Neural progenitor cell (in vitro differentiated cells): ENCODE results near the gene LMAN2. TPM values are rescaled to one million over a fixed set of nuclear protein-coding genes. Genes with fewer than 3 reads are reported as not detected.
A peak's percentile ranks its signal among the peaks of the same experiment; 100 is the strongest.

Experiments
- DNase-seq: peaks from one replicate; pipeline ENCODE4 v3.0.0-alpha.2; 2016; ENCODE audit warnings: low spot score
- H2AFZ ChIP-seq: fragments of 200-600 bp; sonication (generic); replicated peaks from 2 replicates; pipeline ENCODE4 v1.6.1; 2016; ENCODE audit warnings: antibody characterized with exemption
- H3F3A ChIP-seq: fragments of 200-600 bp; sonication (generic); 2 replicates; pipeline ENCODE4 v1.6.1; 2016; ENCODE audit warnings: antibody characterized with exemption, low read depth
- H3K27ac ChIP-seq: fragments of 200-600 bp; sonication (generic); 2 replicates; pipeline ENCODE4 v1.5.1; 2016; ENCODE audit warnings: mild to moderate bottlenecking
- H3K27me3 ChIP-seq: fragments of 200-600 bp; sonication (generic); 2 replicates; pipeline ENCODE4 v1.6.1; 2016; ENCODE audit warnings: mild to moderate bottlenecking, moderate library complexity
- H3K36me3 ChIP-seq: fragments of 200-600 bp; sonication (generic); 2 replicates; pipeline ENCODE4 v1.5.1; 2016
- H3K4me1 ChIP-seq: fragments of 200-600 bp; sonication (generic); 2 replicates; pipeline ENCODE4 v1.6.1; 2016; ENCODE audit warnings: mixed run types
- H3K4me2 ChIP-seq: fragments of 200-600 bp; sonication (generic); 2 replicates; pipeline ENCODE4 v1.6.1; 2016
- H3K4me3 ChIP-seq: fragments of 200-600 bp; sonication (generic); 2 replicates; pipeline ENCODE4 v1.5.1; 2016
- H3K79me2 ChIP-seq: fragments of 200-600 bp; sonication (generic); 2 replicates; pipeline ENCODE4 v1.6.1; 2016; ENCODE audit warnings: low read depth
- H3K9ac ChIP-seq: fragments of 200-600 bp; sonication (generic); 2 replicates; pipeline ENCODE4 v1.6.1; 2016
- H3K9me3 ChIP-seq: fragments of 200-600 bp; sonication (generic); 2 replicates; pipeline ENCODE4 v1.5.1; 2016; ENCODE audit warnings: low read depth
- H4K20me1 ChIP-seq: fragments of 200-600 bp; sonication (generic); 2 replicates; pipeline ENCODE4 v1.6.1; 2016; ENCODE audit warnings: low read depth
- H3K27ac Mint-ChIP-seq: 3 replicates; pipeline ENCODE4 v1.8.0; 2021; ENCODE audit warnings: mixed read lengths
- H3K27me3 Mint-ChIP-seq: 2 replicates; pipeline ENCODE4 v1.8.0; 2022; ENCODE audit warnings: low read depth, mild to moderate bottlenecking, inconsistent platforms, moderate library complexity, mixed read lengths; ENCODE audit not compliant: insufficient read depth
- H3K36me3 Mint-ChIP-seq: 3 replicates; pipeline ENCODE4 v1.8.0; 2021; ENCODE audit warnings: mixed read lengths
- H3K4me1 Mint-ChIP-seq: 3 replicates; pipeline ENCODE4 v1.8.0; 2021; ENCODE audit warnings: mixed read lengths
- H3K4me3 Mint-ChIP-seq: 3 replicates; pipeline ENCODE4 v1.8.0; 2021; ENCODE audit warnings: mild to moderate bottlenecking, moderate library complexity, mixed read lengths
- H3K9me3 Mint-ChIP-seq: 3 replicates; pipeline ENCODE4 v1.8.0; 2020; ENCODE audit warnings: mixed read lengths
- EZH2 ChIP-seq: fragments of 200-600 bp; sonication (generic); IDR thresholded peaks from 2 replicates; pipeline ENCODE4 v1.6.1; 2017; ENCODE audit warnings: antibody characterized with exemption, mild to moderate bottlenecking, moderate library complexity
- EZH2phosphoT487 ChIP-seq: fragments of 200-600 bp; sonication (generic); IDR thresholded peaks from 2 replicates; pipeline ENCODE4 v1.6.1; 2017; ENCODE audit warnings: antibody characterized with exemption
- total RNA-seq: library from RNA; depleted of rRNA; stranded (reverse); fragments of >200 nt; gene quantifications from 2 replicates; pipeline ENCODE4 v1.2.3, GENCODE V29; 2015; ENCODE audit warnings: low replicate concordance
- TF ChIP-seq, protein P1 (sequence below): fragments of 200-600 bp; sonication (generic); IDR thresholded peaks from 2 replicates; pipeline ENCODE4 v1.5.1; 2017; ENCODE audit warnings: antibody characterized with exemption, mild to moderate bottlenecking

Gene LMAN2
- total RNA-seq, 1 donor from 2014 or later, result 96.5 TPM

DNA sequence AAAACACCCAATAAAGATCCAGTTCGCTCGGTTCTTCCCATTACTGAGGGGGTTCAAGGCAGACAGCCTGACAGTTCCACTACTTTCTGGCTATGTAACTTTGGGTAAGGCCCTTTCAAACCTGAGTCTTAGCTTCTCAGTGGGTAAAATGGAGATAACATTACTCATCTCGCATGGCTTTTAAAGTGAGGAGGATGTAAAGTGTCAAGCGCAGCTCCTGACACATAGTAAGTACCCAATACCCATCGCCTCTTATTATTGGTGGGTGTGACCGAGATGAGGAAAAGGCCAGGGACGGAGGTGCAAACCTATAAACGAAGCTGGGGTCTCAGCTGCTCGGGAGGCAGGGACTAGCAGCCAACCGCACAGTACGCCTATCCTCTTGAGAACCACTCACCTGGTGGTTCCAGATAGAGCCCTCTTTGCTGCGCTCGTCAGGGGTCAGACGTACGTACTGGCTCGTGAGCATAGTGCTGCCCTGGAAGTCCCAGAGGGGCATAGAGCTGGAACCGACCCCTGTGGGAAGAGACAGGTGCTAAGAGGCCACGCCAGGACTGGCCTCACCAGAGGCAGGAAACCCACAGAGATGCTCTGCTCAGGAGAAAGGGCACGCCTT, 584 bp downstream of the LMAN2 start:
- TF ChIP-seq, protein P1, sequence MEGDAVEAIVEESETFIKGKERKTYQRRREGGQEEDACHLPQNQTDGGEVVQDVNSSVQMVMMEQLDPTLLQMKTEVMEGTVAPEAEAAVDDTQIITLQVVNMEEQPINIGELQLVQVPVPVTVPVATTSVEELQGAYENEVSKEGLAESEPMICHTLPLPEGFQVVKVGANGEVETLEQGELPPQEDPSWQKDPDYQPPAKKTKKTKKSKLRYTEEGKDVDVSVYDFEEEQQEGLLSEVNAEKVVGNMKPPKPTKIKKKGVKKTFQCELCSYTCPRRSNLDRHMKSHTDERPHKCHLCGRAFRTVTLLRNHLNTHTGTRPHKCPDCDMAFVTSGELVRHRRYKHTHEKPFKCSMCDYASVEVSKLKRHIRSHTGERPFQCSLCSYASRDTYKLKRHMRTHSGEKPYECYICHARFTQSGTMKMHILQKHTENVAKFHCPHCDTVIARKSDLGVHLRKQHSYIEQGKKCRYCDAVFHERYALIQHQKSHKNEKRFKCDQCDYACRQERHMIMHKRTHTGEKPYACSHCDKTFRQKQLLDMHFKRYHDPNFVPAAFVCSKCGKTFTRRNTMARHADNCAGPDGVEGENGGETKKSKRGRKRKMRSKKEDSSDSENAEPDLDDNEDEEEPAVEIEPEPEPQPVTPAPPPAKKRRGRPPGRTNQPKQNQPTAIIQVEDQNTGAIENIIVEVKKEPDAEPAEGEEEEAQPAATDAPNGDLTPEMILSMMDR, result no peak
- TF ChIP-seq EZH2 (no peak), EZH2phosphoT487 (no peak)
- peaks cover 30% of the 10 kb centered on the region for H3K4me1 Mint-ChIP-seq
- peak overlapping the region; percentile 100 for H3K27ac Mint-ChIP-seq
- H3K36me3 ChIP-seq, result peaks cover 4% of the 10 kb centered on the region
- H3K9ac ChIP-seq, result peak overlapping the region; percentile 91
- H3F3A ChIP-seq, result peaks cover 22% of the 10 kb centered on the region
- H3K79me2 ChIP-seq, result peaks cover 54% of the 10 kb centered on the region
- no peaks in the 10 kb centered on the region for H3K36me3 Mint-ChIP-seq
- H3K4me2 ChIP-seq, result peak overlapping the region; percentile 95
- peaks cover 12% of the 10 kb centered on the region for H3K4me1 ChIP-seq
- DNase-seq, result no peak
- peak overlapping the region; percentile 80 for H3K4me3 ChIP-seq
- peaks cover 16% of the 10 kb centered on the region for H4K20me1 ChIP-seq
- H3K27me3 ChIP-seq, result peaks cover 9% of the 10 kb centered on the region
- peak overlapping the region; percentile 93 for H2AFZ ChIP-seq
- H3K27me3 Mint-ChIP-seq, result peaks cover 10% of the 10 kb centered on the region
- H3K4me3 Mint-ChIP-seq, result peak overlapping the region; percentile 98
- peaks cover 2% of the 10 kb centered on the region for H3K9me3 Mint-ChIP-seq
- no peaks in the 10 kb centered on the region for H3K9me3 ChIP-seq
- H3K27ac ChIP-seq, result no peak overlapping the region

DNA sequence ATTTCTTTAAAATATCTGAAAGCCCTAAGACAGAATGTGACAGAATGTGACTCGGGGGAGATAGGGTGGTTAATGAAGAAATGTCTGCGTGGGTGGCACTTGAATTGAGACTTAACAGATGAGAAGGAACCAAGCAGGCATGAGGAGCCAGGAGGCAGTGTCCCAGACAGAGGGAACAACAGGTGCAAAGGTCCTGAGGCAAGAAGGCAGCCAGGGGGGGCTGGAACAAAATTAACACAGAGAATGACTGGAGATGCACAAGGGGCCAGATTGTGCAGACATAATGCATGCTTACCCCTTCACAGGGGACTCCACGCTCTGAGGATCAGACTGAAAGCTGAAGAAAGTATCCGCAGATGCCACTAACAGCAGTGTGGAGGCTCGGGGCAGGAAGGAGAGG, 1.7 kb downstream of the LMAN2 start:
- Mint-ChIP-seq H3K4me3 (peak overlapping the region; percentile 98), H3K27me3 (peaks cover 10% of the 10 kb centered on the region), H3K36me3 (no peaks in the 10 kb centered on the region), H3K4me1 (peaks cover 30% of the 10 kb centered on the region), H3K9me3 (peaks cover 2% of the 10 kb centered on the region), H3K27ac (no peak overlapping the region)
- Histone ChIP-seq H3F3A (peaks cover 22% of the 10 kb centered on the region), H3K9ac (no peak overlapping the region), H3K4me2 (peak overlapping the region; percentile 95), H2AFZ (no peak overlapping the region), H3K4me1 (peaks cover 12% of the 10 kb centered on the region), H3K27ac (no peak overlapping the region), H3K27me3 (peaks cover 7% of the 10 kb centered on the region), H3K4me3 (peak overlapping the region; percentile 80), H4K20me1 (peaks cover 16% of the 10 kb centered on the region), H3K9me3 (no peaks in the 10 kb centered on the region), H3K79me2 (peaks cover 66% of the 10 kb centered on the region), H3K36me3 (peaks cover 4% of the 10 kb centered on the region)
- no peak for TF ChIP-seq EZH2phosphoT487
- no peak for TF ChIP-seq EZH2
- TF ChIP-seq, protein P1, result no peak
- no peak for DNase-seq

DNA sequence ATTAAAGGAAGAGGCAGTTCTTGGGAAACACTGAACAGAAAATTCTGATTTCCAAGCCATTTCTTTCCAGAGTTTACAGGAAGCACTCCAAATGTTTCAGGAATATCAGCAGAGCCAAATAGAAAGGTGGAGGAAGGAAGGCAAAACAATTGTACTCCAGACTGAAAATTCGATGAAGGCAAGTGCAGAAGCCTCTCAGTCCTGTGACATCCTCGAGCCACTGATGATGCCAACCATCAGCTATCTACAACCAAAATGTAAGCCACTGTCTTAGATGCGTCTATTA, 2.2 kb downstream of the LMAN2 start:
- H3K27me3 ChIP-seq, result peaks cover 3% of the 10 kb centered on the region
- H3K4me1 ChIP-seq, result peaks cover 12% of the 10 kb centered on the region
- no peak overlapping the region for H2AFZ ChIP-seq
- H3K4me3 ChIP-seq, result no peak overlapping the region
- Mint-ChIP-seq H3K36me3 (no peaks in the 10 kb centered on the region), H3K4me1 (peaks cover 30% of the 10 kb centered on the region), H3K9me3 (no peaks in the 10 kb centered on the region), H3K4me3 (peak overlapping the region; percentile 70), H3K27me3 (peaks cover 9% of the 10 kb centered on the region), H3K27ac (no peak overlapping the region)
- peaks cover 22% of the 10 kb centered on the region for H3F3A ChIP-seq
- H3K4me2 ChIP-seq, result peak overlapping the region; percentile 18
- H3K27ac ChIP-seq, result no peak overlapping the region
- H4K20me1 ChIP-seq, result peaks cover 16% of the 10 kb centered on the region
- DNase-seq, result no peak
- H3K9me3 ChIP-seq, result no peaks in the 10 kb centered on the region
- no peak for TF ChIP-seq EZH2phosphoT487
- TF ChIP-seq, protein P1, result no peak
- TF ChIP-seq EZH2, result no peak
- peaks cover 4% of the 10 kb centered on the region for H3K36me3 ChIP-seq
- no peak overlapping the region for H3K9ac ChIP-seq
- peaks cover 70% of the 10 kb centered on the region for H3K79me2 ChIP-seq
